DND-41 (cell line): ENCODE measurements around the gene SHISA9.

Experiments used
- ATAC-seq: fragments of 200-7000 bp; cut with Tn5 transposase; 3 replicates; pipeline ENCODE4 v1.9.1; 2021; ENCODE audit warnings: low read depth; ENCODE audit not compliant: insufficient read depth
- DNase-seq: peaks from one replicate; pipeline ENCODE4 v3.0.0-alpha.2; 2020
- H2AFZ ChIP-seq: 2 replicates; pipeline ENCODE4 v1.6.0; 2012; ENCODE audit warnings: low read depth, low read length
- H3K27ac ChIP-seq: 2 replicates; pipeline ENCODE4 v1.5.1; 2012; ENCODE audit warnings: low read length, inconsistent platforms
- H3K27me3 ChIP-seq: fragments of 200-600 bp; sonication (generic); 2 replicates; pipeline ENCODE4 v1.6.0; 2012; ENCODE audit warnings: low read length, mild to moderate bottlenecking, inconsistent platforms; ENCODE audit not compliant: insufficient read depth, poor library complexity
- H3K36me3 ChIP-seq: 2 replicates; pipeline ENCODE4 v1.5.1; 2012; ENCODE audit warnings: low read length, inconsistent platforms; ENCODE audit not compliant: insufficient read depth
- H3K4me1 ChIP-seq: 2 replicates; pipeline ENCODE4 v1.5.1; 2012; ENCODE audit warnings: mild to moderate bottlenecking, low read length; ENCODE audit not compliant: insufficient read depth
- H3K4me2 ChIP-seq: 2 replicates; pipeline ENCODE4 v1.6.0; 2012; ENCODE audit warnings: mild to moderate bottlenecking, moderate library complexity, low read length, inconsistent platforms; ENCODE audit not compliant: insufficient read depth
- H3K4me3 ChIP-seq, 2 experiments: fragments of 200-600 bp in 1 of 2; shearing (Covaris generic) in 1 of 2; 2 replicates each; pipeline ENCODE4 v1.5.1; 2012 to 2016; ENCODE audit warnings: inconsistent platforms in 2 of 2, low read length in 2 of 2, mild to moderate bottlenecking in 2 of 2, low read depth in 1 of 2, moderate library complexity in 1 of 2
- H3K79me2 ChIP-seq: 2 replicates; pipeline ENCODE4 v1.6.0; 2012; ENCODE audit warnings: low read length, inconsistent platforms; ENCODE audit not compliant: insufficient read depth
- H3K9ac ChIP-seq: 2 replicates; pipeline ENCODE4 v1.6.0; 2012; ENCODE audit warnings: low read depth, mild to moderate bottlenecking, inconsistent platforms, low read length, moderate library complexity
- H3K9me3 ChIP-seq: 2 replicates; pipeline ENCODE4 v1.5.1; 2012; ENCODE audit warnings: low read length, moderate library complexity, mild to moderate bottlenecking, inconsistent platforms; ENCODE audit not compliant: insufficient read depth, severe bottlenecking
- H4K20me1 ChIP-seq: 2 replicates; pipeline ENCODE4 v1.6.0; 2012; ENCODE audit warnings: low read length; ENCODE audit not compliant: insufficient read depth
- EZH2 ChIP-seq: IDR thresholded peaks from 3 replicates; pipeline ENCODE4 v1.6.1; 2012; ENCODE audit warnings: borderline replicate concordance, low read depth, mild to moderate bottlenecking, moderate library complexity, low read length, inconsistent platforms; ENCODE audit not compliant: severe bottlenecking
- TF ChIP-seq, protein P1 (sequence below): IDR thresholded peaks from 2 replicates; pipeline ENCODE4 v1.5.1; 2012; ENCODE audit warnings: borderline replicate concordance, low read length, moderate library complexity, mild to moderate bottlenecking; ENCODE audit not compliant: poor library complexity, severe bottlenecking; ENCODE audit errors: extremely low read depth

The SHISA9 gene

DNA sequence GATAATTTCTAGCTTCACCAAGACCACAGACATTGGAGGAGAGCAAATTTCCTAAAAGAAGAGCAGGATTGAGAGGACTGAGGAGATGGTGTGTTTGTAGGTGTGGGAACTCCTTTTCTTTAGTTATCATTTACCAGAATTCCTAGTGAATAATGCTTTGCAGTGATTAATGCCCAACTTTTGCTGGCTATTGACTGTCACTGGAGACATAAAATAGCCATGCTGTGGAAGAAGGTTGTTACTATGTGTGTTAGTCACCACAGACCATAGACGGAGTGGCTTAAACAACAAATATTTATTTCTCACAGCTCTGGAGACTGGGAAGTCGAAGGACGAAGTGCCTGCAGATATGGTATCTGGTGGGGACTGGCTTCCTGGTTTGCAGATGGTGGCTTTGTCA, 179.1 kb downstream of the SHISA9 start:
- Histone ChIP-seq H2AFZ (no peak overlapping the region), H3K27me3 (no peaks in the 10 kb centered on the region), H3K9ac (no peak overlapping the region), H3K9me3 (no peaks in the 10 kb centered on the region), H3K27ac (no peak overlapping the region), H3K4me2 (no peak overlapping the region), H3K4me3 (no peak overlapping the region), H3K79me2 (no peaks in the 10 kb centered on the region), H3K4me1 (no peaks in the 10 kb centered on the region), H3K36me3 (no peaks in the 10 kb centered on the region), H4K20me1 (no peaks in the 10 kb centered on the region)
- ATAC-seq (no peak), DNase-seq (no peak)
- TF ChIP-seq EZH2: no peak
- TF ChIP-seq, protein P1, sequence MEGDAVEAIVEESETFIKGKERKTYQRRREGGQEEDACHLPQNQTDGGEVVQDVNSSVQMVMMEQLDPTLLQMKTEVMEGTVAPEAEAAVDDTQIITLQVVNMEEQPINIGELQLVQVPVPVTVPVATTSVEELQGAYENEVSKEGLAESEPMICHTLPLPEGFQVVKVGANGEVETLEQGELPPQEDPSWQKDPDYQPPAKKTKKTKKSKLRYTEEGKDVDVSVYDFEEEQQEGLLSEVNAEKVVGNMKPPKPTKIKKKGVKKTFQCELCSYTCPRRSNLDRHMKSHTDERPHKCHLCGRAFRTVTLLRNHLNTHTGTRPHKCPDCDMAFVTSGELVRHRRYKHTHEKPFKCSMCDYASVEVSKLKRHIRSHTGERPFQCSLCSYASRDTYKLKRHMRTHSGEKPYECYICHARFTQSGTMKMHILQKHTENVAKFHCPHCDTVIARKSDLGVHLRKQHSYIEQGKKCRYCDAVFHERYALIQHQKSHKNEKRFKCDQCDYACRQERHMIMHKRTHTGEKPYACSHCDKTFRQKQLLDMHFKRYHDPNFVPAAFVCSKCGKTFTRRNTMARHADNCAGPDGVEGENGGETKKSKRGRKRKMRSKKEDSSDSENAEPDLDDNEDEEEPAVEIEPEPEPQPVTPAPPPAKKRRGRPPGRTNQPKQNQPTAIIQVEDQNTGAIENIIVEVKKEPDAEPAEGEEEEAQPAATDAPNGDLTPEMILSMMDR: no peak

DNA sequence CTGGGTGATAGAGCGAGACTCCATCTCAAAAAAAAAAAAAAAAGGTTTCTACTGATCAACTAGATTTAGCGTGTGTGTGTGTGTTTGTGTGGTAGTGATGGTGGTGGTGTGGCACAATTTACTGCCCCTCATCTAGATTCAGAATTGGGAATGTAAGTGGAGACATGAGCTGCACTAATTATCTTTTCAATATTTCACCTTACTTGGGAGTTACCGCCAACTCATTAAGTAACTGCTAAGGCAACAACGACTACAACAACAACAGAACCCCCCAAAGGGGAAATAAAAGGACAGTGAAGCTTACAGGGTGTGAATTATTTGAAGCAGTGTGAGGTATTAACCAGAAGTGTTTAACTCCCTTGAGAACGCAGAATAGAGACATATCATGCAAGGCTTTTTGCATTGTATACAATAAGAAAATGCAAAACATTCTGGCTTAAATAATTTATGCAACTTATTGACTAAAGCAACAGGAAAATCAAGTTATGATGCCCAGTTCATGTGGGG, 180.5 kb downstream of the SHISA9 start:
- Histone ChIP-seq H3K79me2 (no peaks in the 10 kb centered on the region), H3K9ac (no peak overlapping the region), H4K20me1 (no peaks in the 10 kb centered on the region), H3K27me3 (no peaks in the 10 kb centered on the region), H3K27ac (no peak overlapping the region), H3K9me3 (no peaks in the 10 kb centered on the region), H3K4me2 (no peak overlapping the region), H3K4me1 (no peaks in the 10 kb centered on the region), H3K36me3 (no peaks in the 10 kb centered on the region), H3K4me3 (no peak overlapping the region), H2AFZ (no peak overlapping the region)
- no peak for ATAC-seq
- no peak for TF ChIP-seq EZH2
- TF ChIP-seq, protein P1: no peak
- no peak for DNase-seq

DNA sequence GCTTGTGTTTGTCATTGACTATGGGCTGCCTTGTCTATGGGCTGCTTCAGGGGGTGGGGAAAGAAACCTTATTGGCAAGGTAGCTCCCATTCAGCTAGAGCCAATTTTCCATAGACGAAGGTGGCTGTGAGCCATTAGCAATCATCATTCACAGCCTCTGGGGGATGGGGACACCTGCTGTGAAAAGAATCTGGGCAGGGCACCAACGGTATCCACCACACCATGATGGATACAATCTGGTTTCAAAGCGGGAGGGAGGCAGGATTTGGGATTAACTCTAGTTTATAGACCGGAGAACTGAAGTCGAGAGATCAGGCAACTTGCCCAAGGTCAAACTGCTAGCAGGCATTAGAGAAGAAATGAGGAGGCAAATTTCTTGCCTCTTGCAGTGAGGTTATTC, 182.3 kb downstream of the SHISA9 start:
- Histone ChIP-seq H3K79me2 (no peaks in the 10 kb centered on the region), H2AFZ (no peak overlapping the region), H3K4me3 (no peak overlapping the region), H3K27ac (no peak overlapping the region), H3K9ac (no peak overlapping the region), H3K4me2 (no peak overlapping the region), H4K20me1 (no peaks in the 10 kb centered on the region), H3K27me3 (no peaks in the 10 kb centered on the region), H3K36me3 (no peaks in the 10 kb centered on the region), H3K4me1 (no peaks in the 10 kb centered on the region), H3K9me3 (no peaks in the 10 kb centered on the region)
- TF ChIP-seq, protein P1: no peak
- TF ChIP-seq EZH2: no peak
- DNase-seq (no peak), ATAC-seq (no peak)

DNA sequence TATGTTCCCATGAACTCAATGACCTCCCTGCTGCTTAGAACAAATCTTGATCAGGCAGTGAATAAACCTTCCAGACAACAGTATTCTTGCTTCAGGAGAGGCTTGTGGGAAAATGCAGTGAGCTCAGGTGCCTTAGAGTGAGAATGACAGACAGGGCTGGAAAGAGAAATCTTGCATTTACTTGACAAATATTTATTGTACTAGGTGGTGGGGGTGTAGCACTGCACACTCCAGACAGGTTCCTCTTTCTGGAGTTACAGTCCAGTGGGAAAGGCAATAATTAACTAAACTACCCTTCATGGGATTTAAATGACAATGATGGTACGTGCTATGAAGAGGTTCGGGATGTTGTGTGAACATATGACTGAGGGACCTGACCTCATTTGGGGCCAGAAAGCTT, 182.9 kb downstream of the SHISA9 start:
- TF ChIP-seq EZH2: no peak
- TF ChIP-seq, protein P1: no peak
- ATAC-seq (no peak), DNase-seq (no peak)
- Histone ChIP-seq H3K4me2 (no peak overlapping the region), H3K36me3 (no peaks in the 10 kb centered on the region), H3K9ac (no peak overlapping the region), H2AFZ (no peak overlapping the region), H3K79me2 (no peaks in the 10 kb centered on the region), H4K20me1 (no peaks in the 10 kb centered on the region), H3K4me1 (no peaks in the 10 kb centered on the region), H3K9me3 (no peaks in the 10 kb centered on the region), H3K27ac (no peak overlapping the region), H3K27me3 (no peaks in the 10 kb centered on the region), H3K4me3 (no peak overlapping the region)
